GM19351 (cell line): ENCODE data around the gene TSHZ3.

Source experiments
- ATAC-seq: cut with Tn5 transposase; IDR thresholded peaks from one replicate; pipeline ENCODE4 v1.9.1; 2021; ENCODE audit warnings: mild to moderate bottlenecking, moderate library complexity; ENCODE audit not compliant: unreplicated experiment

Gene TSHZ3

GRCh38 chr19:31354799-31355664 is 5.8 kb upstream of the TSHZ3 start:
- no peak for ATAC-seq

- ATAC-seq, result no peak
These were observed 5.1 kb upstream of the TSHZ3 start for GRCh38 chr19:31354316-31354715.

- no peak for ATAC-seq
These were observed 4.6 kb upstream of the TSHZ3 start for GRCh38 chr19:31353833-31354232.

- ATAC-seq, result no peak
These were observed 3.8 kb upstream of the TSHZ3 start for GRCh38 chr19:31352782-31353651.

DNA sequence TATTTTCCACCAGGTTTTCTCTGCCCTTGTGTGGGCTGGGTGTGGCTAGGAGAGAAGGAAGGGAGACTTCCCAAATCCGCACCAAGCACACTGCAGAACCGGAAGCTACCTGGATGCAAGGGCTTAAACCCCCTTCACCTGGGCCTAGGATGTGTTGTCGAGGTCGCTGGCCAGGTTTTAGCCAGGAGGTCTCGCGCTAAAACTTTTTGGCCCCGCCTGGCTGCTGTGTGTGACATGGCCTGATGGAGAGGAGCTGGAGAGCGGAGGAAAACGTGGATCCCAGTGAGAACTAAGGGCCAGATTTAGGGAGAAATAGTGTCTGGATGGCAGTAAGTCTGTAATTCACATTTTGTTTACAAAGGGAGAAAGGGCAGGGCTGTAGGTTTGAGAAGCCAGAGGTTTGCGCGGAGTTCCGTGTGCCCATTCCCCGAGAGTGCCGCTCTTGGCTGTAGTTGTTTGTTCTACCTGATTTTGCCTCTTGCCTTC is 3.1 kb upstream of the TSHZ3 start:
- no peak for ATAC-seq

GRCh38 chr19:31351855-31352195 is 2.6 kb upstream of the TSHZ3 start:
- ATAC-seq, result no peak

GRCh38 chr19:31351056-31351854 is 2.0 kb upstream of the TSHZ3 start:
- ATAC-seq, result no peak

DNA sequence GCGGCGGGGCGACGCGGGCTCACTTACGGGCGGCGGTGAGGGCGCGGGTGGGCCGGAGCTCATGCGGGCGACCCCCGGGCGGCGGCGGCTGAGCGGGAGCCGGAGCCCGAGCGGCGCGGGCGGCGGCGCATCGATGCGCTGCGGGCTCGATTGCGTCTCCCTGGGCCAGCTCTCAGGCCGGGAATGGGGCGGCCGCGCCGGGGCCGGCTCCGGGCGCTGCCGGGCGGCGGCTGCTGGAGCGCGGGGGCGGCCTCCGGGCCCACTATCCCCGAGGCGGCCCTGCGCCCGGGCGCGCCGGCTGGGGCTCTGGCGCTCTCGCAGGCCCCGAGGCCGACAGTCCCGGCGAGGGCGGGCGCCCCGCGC is 1.4 kb upstream of the TSHZ3 start:
- ATAC-seq, result no peak

DNA sequence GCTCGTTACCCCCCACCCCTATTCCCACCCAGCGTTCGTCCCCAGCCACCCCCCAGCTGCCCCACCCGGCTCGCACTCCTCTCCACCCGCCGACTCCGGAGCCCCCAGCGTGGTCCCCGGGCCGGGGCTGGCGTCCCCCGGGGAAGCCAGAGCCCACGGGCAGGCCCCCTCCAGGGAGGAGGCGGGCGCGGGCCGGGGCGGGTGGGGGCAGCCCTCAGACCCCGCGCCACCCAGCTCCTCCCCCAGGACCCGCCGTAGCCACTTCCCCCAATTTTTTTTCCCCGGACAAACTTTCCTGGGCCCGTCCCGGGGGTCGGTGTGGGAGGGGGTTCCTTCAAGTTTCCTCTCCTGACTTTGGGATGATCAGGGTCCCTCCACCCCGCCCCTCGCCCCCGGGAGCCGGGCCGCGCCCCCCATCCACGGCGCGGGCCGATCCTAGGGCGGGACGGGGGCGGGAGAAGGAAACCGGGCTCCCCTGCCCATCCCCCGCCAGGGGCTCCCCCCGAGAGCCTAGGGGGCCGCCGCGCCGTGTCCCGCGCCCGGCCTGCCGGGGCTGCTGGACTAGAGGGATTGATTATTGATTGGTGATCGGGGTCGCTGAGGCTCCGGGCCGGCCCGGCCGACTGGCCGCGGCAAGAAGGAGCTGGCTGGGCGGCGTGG is 927 bp upstream of the TSHZ3 start:
- ATAC-seq, result no peak

- ATAC-seq, result no peak
These were observed 616 bp downstream of the TSHZ3 start for GRCh38 chr19:31348481-31349159.

GRCh38 chr19:31347828-31348392 is 1.3 kb downstream of the TSHZ3 start:
- ATAC-seq, result no peak

- ATAC-seq, result no peak
These were observed 1.9 kb downstream of the TSHZ3 start for GRCh38 chr19:31347354-31347753.

DNA sequence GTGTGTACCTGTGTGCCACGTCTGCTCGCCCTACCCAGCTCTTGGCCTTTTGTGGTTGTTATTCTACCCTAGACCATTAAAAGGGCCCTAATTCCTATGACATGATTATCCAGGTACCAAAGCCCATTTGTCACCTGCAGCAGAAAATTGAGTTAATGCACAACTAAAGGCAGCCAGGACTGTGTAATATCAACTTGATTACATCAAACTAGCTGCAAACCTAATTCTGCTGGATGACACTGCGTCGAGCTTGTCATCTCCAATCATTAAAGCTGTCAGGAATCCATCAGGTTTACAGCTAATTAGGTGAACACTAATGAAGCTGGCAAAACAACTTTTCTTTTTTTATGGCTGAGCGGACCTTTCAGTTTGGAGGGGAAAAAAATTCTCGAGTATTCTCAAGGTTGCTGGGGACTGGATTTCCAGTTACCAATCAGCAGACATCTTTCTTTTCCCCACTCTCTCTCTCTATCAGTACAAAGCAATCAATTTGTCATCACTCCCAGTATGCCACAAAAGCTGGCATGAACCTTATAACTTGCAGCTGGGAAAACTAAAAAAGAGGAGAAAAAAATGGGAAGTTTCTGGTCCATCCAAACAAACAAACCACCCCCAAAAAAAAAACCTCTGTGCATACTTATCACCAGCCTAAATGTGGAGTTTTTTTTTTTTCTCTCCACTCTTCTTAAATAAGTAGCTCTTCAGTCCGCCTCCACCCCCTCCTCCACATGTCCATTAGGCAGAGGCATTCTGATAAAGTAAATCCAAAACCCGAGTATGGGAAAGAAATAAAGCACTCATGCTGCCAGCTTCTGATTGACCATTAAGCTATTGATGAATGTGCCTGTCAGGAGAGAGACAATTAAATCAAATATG is 2.8 kb downstream of the TSHZ3 start:
- ATAC-seq, result no peak

DNA sequence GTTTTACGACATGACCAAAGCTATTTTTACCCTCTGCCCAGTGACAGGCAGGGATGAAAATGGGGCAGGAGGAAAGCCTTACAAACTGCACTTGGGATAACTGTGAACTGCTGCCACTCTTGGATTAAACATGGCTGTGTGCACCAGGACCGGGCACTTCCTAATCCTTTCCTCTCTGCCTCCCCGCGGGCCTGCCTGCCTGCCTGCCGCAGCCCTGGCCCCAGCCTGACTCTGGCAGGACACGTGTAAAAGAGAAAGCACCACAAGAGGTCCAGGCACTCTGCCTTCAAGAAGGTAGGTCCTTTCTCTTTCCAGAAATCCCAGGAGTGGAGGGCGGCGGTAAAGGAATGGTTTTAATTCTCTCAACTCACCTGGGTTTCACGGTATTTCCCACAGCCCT is 4.8 kb downstream of the TSHZ3 start:
- ATAC-seq, result no peak

- no peak for ATAC-seq
These were observed 6.3 kb downstream of the TSHZ3 start for GRCh38 chr19:31342926-31343325.

DNA sequence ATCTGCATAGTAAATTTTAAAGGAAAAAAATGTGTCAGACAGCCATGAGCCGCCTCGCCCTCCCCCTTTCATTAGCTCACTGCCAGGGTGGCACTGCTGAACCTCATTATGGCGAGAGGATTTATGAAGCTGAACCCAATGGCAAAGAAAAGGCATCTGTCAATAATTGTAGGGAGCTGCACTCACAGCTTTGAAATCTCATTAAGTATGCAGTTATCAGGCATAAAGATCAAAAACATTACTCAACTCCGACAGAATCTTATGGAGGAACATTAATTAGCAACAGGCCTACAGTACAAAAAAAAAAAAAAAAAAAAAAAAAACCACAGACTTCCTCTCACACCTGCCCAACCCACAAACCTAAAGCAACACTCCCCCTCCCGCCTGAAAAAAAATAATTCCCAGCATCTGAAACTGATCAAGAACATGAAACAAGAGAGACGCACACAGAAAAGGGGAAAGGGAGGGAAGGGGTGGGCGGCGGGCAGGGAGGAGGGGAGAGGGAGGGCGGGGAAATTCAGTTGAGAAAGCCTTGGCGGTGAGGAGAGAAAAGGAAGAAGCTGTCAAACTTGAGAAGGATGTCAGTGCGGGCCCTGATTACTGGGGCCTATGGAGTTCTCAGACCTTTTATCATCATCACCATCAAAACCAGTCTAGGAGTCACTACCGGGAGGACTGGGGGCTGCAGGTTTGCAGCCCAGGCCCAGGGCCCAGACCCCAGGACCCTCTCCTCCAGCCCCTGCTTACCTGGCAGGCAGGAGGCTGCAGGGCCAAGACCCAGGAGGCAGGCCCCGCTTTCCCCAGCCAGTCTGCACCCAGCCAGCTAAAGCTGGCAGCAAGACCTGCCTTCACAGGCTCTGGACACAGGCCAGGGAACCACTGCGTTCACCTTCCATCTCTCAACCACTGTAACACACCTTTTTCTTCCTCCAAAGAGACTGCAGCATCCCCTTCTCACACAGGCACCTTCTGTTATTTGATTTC is 8.9 kb downstream of the TSHZ3 start:
- no peak for ATAC-seq

DNA sequence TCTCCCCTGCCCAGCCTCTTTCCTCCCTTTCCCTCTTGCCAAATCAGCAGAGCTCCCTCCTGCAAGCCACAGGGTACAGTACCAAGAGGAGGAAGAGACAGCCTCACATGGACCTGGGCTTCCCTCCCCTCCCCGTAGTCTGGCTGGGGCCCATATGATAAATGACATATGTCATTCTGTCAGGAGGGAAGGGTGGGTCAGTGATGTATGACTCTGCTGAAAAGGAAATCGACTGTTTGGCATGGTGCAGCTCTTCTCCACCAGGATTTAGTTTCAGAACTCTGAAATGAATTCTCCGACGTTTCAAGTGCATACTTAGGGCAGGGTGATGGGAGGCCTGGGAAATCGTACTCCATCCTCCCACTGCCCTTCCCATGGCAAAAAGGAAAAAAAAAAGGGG is 9.8 kb downstream of the TSHZ3 start:
- no peak for ATAC-seq
